LNCAP (cell line): ENCODE data around the gene ASCC3.

Experiments
- TF ChIP-seq, protein P1 (sequence below): fragments of 450-650 bp; IDR thresholded peaks from 2 replicates; pipeline ENCODE4 v1.5.1; 2017; ENCODE audit warnings: mild to moderate bottlenecking

The ASCC3 gene

GRCh38 chr6:100763617-100764241 is 117.4 kb downstream of the ASCC3 start:
- TF ChIP-seq, protein P1, sequence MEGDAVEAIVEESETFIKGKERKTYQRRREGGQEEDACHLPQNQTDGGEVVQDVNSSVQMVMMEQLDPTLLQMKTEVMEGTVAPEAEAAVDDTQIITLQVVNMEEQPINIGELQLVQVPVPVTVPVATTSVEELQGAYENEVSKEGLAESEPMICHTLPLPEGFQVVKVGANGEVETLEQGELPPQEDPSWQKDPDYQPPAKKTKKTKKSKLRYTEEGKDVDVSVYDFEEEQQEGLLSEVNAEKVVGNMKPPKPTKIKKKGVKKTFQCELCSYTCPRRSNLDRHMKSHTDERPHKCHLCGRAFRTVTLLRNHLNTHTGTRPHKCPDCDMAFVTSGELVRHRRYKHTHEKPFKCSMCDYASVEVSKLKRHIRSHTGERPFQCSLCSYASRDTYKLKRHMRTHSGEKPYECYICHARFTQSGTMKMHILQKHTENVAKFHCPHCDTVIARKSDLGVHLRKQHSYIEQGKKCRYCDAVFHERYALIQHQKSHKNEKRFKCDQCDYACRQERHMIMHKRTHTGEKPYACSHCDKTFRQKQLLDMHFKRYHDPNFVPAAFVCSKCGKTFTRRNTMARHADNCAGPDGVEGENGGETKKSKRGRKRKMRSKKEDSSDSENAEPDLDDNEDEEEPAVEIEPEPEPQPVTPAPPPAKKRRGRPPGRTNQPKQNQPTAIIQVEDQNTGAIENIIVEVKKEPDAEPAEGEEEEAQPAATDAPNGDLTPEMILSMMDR = no peak

DNA sequence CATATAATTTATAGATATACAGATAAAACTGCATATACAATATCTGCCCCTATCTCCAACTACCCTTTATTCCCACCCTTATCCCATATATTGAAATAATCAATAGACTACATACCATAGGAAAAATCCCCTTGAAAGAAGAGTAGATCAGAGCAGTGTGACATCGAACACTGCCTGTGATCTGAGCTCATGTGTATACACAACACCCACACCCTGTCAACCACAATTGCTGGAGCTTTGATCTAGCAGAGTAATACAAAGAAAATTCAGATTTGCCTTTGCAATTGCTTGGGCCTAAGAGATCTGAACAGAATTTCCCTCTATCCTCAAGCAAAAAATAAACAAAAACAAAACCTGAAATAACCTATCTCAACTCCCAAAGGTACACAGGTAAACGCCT is 119.3 kb downstream of the ASCC3 start:
- TF ChIP-seq, protein P1 = no peak

GRCh38 chr6:100753421-100753820 is 127.7 kb downstream of the ASCC3 start:
- TF ChIP-seq, protein P1 = no peak

GRCh38 chr6:100751590-100751989 is 129.5 kb downstream of the ASCC3 start:
- TF ChIP-seq, protein P1 = no peak

DNA sequence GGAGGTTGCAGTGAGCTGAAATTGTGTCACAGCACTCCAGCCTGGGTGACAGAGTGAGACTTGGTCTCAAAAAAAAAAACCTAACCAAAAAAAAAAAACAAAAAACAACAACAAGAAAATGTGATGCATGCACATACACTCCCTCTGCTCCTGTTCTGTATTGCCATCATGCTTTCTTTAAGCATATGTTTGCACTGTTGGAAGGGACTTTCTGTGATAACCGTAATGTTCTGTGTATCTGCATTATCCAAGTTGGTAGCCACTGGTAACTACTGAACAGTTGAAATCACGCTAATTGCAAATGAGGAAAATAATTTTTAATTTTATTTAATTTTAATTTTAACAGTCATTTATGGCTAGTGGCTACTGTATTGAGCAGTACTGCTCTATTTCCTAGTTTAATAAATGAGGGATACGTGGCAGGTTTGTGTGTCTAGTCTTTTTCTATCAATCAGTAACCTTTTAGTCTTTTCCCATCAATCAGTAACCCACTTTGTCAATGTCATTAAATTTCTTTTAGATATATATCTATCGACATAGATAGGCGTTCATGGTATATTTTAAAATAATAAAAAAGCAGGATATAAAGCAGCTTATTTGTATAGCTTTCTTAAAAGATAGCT is 135.6 kb downstream of the ASCC3 start:
- TF ChIP-seq, protein P1 = no peak

- TF ChIP-seq, protein P1 = no peak
Observed at GRCh38 chr6:100740439-100740838, 140.7 kb downstream of the ASCC3 start.

GRCh38 chr6:100731411-100731810 is 149.7 kb downstream of the ASCC3 start:
- TF ChIP-seq, protein P1 = no peak
